Measurements from ENCODE around the gene QKI.
A peak's percentile ranks its signal among the peaks of the same experiment; 100 is the strongest.

The QKI gene

GRCh38 chr6:163494279-163494727 is 79.8 kb downstream of the QKI start (continued):
- TF ChIP-seq FEZF1 (tag by site-specific recombination; IDR thresholded peaks at IDR 0.05) (peak; percentile 97), KLF7 (tag by site-specific recombination; IDR thresholded peaks at IDR 0.05; ENCODE audit: borderline replicate concordance) (no peak), ZEB2 (tag by site-specific recombination; IDR thresholded peaks at IDR 0.05) (peak; percentile 78)

GRCh38 chr6:163496205-163496604 is 81.7 kb downstream of the QKI start:
- TF ChIP-seq ZBTB21 (tag by site-specific recombination; IDR thresholded peaks at IDR 0.05) (no peak), ZNF184 (tag by site-specific recombination; IDR thresholded peaks at IDR 0.05) (no peak)
- Histone ChIP-seq H3K27ac (ENCODE audit: extremely low read depth, low read depth, low read length) (no peak overlapping the region), H3K4me3 (ENCODE audit: low read depth, low read length) (no peak overlapping the region), H3K36me3 (ENCODE audit: control insufficient read depth in 2 of 2, insufficient read depth in 1 of 2, low read length in 2 of 2) (no peaks in the 10 kb centered on the region), H3K9me3 (ENCODE audit: control insufficient read depth, insufficient read depth, low read depth, low read length) (no peaks in the 10 kb centered on the region), H3K4me1 (ENCODE audit: control insufficient read depth, insufficient read depth, low read length) (peaks cover 16% of the 10 kb centered on the region)
- CTCF ChIA-PET, result no interaction called here
- POLR2A ChIA-PET, result no interaction called here

- TF ChIP-seq ZNF600 (tag by site-specific recombination; IDR thresholded peaks at IDR 0.05) (no peak), MZF1 (tag by site-specific recombination; IDR thresholded peaks at IDR 0.05; ENCODE audit: borderline replicate concordance) (peak; percentile 64; the same call in 1 of the 2 replicates), ZNF747 (tag by site-specific recombination; IDR thresholded peaks at IDR 0.05) (no peak), ZNF830 (tag by site-specific recombination; IDR thresholded peaks at IDR 0.05; ENCODE audit: low read depth) (no peak)
- TF ChIP-seq, protein P1, sequence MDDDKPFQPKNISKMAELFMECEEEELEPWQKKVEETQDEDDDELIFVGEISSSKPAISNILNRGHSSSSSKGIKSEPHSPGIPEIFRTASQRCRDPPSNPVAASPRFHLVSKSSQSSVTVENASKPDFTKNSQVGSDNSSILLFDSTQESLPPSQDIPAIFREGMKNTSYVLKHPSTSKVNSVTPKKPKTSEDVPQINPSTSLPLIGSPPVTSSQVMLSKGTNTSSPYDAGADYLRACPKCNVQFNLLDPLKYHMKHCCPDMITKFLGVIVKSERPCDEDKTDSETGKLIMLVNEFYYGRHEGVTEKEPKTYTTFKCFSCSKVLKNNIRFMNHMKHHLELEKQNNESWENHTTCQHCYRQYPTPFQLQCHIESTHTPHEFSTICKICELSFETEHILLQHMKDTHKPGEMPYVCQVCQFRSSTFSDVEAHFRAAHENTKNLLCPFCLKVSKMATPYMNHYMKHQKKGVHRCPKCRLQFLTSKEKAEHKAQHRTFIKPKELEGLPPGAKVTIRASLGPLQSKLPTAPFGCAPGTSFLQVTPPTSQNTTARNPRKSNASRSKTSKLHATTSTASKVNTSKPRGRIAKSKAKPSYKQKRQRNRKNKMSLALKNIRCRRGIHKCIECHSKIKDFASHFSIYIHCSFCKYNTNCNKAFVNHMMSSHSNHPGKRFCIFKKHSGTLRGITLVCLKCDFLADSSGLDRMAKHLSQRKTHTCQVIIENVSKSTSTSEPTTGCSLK (tag by site-specific recombination; IDR thresholded peaks at IDR 0.05), result no peak
- no peak overlapping the region for H3K4me3 ChIP-seq (ENCODE audit: low read depth, low read length)
- ChIA-PET POLR2A (no interaction called here), CTCF (interaction anchor here (0.6 kb wide), 1 partner anchor 371 kb away, joined by 5 read pairs; no protein-coding TSS in a partner anchor)
- no peaks in the 10 kb centered on the region for H3K9me3 ChIP-seq (ENCODE audit: control insufficient read depth, insufficient read depth, low read depth, low read length)
- H3K27ac ChIP-seq (ENCODE audit: extremely low read depth, low read depth, low read length), result no peak overlapping the region
- H3K4me1 ChIP-seq (ENCODE audit: control insufficient read depth, insufficient read depth, low read length), result no peaks in the 10 kb centered on the region
- no peaks in the 10 kb centered on the region for H3K36me3 ChIP-seq (ENCODE audit: control insufficient read depth in 2 of 2, insufficient read depth in 1 of 2, low read length in 2 of 2)
These were observed 85.6 kb downstream of the QKI start for GRCh38 chr6:163500105-163500504.

- H3K4me3 ChIP-seq (ENCODE audit: low read depth, low read length), result no peak overlapping the region
- POLR2A ChIA-PET, result no interaction called here
- no peaks in the 10 kb centered on the region for H3K4me1 ChIP-seq (ENCODE audit: control insufficient read depth, insufficient read depth, low read length)
- no peaks in the 10 kb centered on the region for H3K9me3 ChIP-seq (ENCODE audit: control insufficient read depth, insufficient read depth, low read depth, low read length)
- H3K36me3 ChIP-seq (ENCODE audit: control insufficient read depth in 2 of 2, insufficient read depth in 1 of 2, low read length in 2 of 2), result no peaks in the 10 kb centered on the region
- no peak overlapping the region for H3K27ac ChIP-seq (ENCODE audit: extremely low read depth, low read depth, low read length)
- CTCF ChIA-PET, result interaction anchor here (0.6 to 1.2 kb wide), 2 partner anchors 25 to 1650 kb away, joined by 4 to 8 read pairs; no protein-coding TSS in a partner anchor
- TF ChIP-seq YY2 (tag by site-specific recombination; IDR thresholded peaks at IDR 0.05) (no peak), ZNF791 (tag by site-specific recombination; IDR thresholded peaks at IDR 0.05) (no peak), ZNF510 (tag by site-specific recombination; IDR thresholded peaks at IDR 0.05; ENCODE audit: insufficient replicate concordance) (no peak), ZSCAN30 (tag by site-specific recombination; IDR thresholded peaks at IDR 0.05) (no peak), FEZF1 (tag by site-specific recombination; IDR thresholded peaks at IDR 0.05) (no peak), ZNF174 (tag by site-specific recombination; IDR thresholded peaks at IDR 0.05) (no peak), ZNF548 (tag by site-specific recombination; IDR thresholded peaks at IDR 0.05) (no peak), ZBTB17 (tag by site-specific recombination; IDR thresholded peaks at IDR 0.05) (no peak), ZNF302 (tag by site-specific recombination; IDR thresholded peaks at IDR 0.05; ENCODE audit: low read depth) (no peak), GLI2 (tag by site-specific recombination; IDR thresholded peaks at IDR 0.05; ENCODE audit: borderline replicate concordance, low read depth) (no peak), ZNF843 (tag by site-specific recombination; IDR thresholded peaks at IDR 0.05) (no peak), ZNF768 (tag by site-specific recombination; IDR thresholded peaks at IDR 0.05) (no peak), SP2 (tag by site-specific recombination; IDR thresholded peaks at IDR 0.05) (no peak), ZNF501 (tag by site-specific recombination; IDR thresholded peaks at IDR 0.05) (no peak), ZNF239 (tag by site-specific recombination; IDR thresholded peaks at IDR 0.05) (no peak), ZNF341 (tag by site-specific recombination; IDR thresholded peaks at IDR 0.05; ENCODE audit: low read depth) (no peak), SCRT2 (tag by site-specific recombination; IDR thresholded peaks at IDR 0.05) (no peak), GFI1B (tag by site-specific recombination; IDR thresholded peaks at IDR 0.05) (no peak), ZBTB7A (tag by site-specific recombination; IDR thresholded peaks at IDR 0.05; ENCODE audit: low read depth) (no peak)
These were observed 86.5 kb downstream of the QKI start for GRCh38 chr6:163501026-163501425.

Data from HEK293 (cell line).